HG02642 (cell line): ENCODE measurements around the gene KDM4C.

Experiments used
- ATAC-seq: cut with Tn5 transposase; IDR thresholded peaks from one replicate; pipeline ENCODE4 v1.9.1; 2021; ENCODE audit warnings: mild to moderate bottlenecking; ENCODE audit not compliant: unreplicated experiment, poor library complexity

KDM4C gene

GRCh38 chr9:6845880-6846279, 88.1 kb downstream of the KDM4C start:
- no peak for ATAC-seq

- ATAC-seq: no peak
These were observed 94.6 kb downstream of the KDM4C start for GRCh38 chr9:6852243-6852963.

GRCh38 chr9:6855860-6856259, 98.1 kb downstream of the KDM4C start:
- ATAC-seq: no peak

- no peak for ATAC-seq
These were observed 106.3 kb downstream of the KDM4C start for GRCh38 chr9:6864102-6864501.

GRCh38 chr9:6869081-6869948, 111.5 kb downstream of the KDM4C start:
- no peak for ATAC-seq

- no peak for ATAC-seq
These were observed 112.4 kb downstream of the KDM4C start for GRCh38 chr9:6870149-6870548.

GRCh38 chr9:6870650-6871477, 113.1 kb downstream of the KDM4C start:
- ATAC-seq: no peak

GRCh38 chr9:6873857-6874256, 116.1 kb downstream of the KDM4C start:
- ATAC-seq: no peak

GRCh38 chr9:6876195-6876894, 118.6 kb downstream of the KDM4C start:
- ATAC-seq: no peak

GRCh38 chr9:6877671-6878161, 119.9 kb downstream of the KDM4C start:
- ATAC-seq: no peak

- no peak for ATAC-seq
These were observed 122.9 kb downstream of the KDM4C start for GRCh38 chr9:6880626-6881025.

- no peak for ATAC-seq
These were observed 126.3 kb downstream of the KDM4C start for GRCh38 chr9:6884101-6884500.

GRCh38 chr9:6884990-6885389, 127.2 kb downstream of the KDM4C start:
- ATAC-seq: no peak

- no peak for ATAC-seq
These were observed 129.3 kb downstream of the KDM4C start for GRCh38 chr9:6887051-6887450.

GRCh38 chr9:6889868-6890267, 132.1 kb downstream of the KDM4C start:
- no peak for ATAC-seq

GRCh38 chr9:6893350-6894131, 135.8 kb downstream of the KDM4C start:
- ATAC-seq: peak; percentile 19

GRCh38 chr9:6894135-6894534, 136.4 kb downstream of the KDM4C start:
- peak; percentile 92 for ATAC-seq

GRCh38 chr9:6895754-6896153, 138.0 kb downstream of the KDM4C start:
- no peak for ATAC-seq

GRCh38 chr9:6896562-6896961, 138.8 kb downstream of the KDM4C start:
- ATAC-seq: no peak
